Measurements from ENCODE around the gene SIX5. TPM values are rescaled to one million over a fixed set of nuclear protein-coding genes. Genes with fewer than 3 reads are reported as not detected.

SIX5 gene
- total and polyA plus RNA-seq, 2 donors: 10.4 to 51.1 TPM

DNA sequence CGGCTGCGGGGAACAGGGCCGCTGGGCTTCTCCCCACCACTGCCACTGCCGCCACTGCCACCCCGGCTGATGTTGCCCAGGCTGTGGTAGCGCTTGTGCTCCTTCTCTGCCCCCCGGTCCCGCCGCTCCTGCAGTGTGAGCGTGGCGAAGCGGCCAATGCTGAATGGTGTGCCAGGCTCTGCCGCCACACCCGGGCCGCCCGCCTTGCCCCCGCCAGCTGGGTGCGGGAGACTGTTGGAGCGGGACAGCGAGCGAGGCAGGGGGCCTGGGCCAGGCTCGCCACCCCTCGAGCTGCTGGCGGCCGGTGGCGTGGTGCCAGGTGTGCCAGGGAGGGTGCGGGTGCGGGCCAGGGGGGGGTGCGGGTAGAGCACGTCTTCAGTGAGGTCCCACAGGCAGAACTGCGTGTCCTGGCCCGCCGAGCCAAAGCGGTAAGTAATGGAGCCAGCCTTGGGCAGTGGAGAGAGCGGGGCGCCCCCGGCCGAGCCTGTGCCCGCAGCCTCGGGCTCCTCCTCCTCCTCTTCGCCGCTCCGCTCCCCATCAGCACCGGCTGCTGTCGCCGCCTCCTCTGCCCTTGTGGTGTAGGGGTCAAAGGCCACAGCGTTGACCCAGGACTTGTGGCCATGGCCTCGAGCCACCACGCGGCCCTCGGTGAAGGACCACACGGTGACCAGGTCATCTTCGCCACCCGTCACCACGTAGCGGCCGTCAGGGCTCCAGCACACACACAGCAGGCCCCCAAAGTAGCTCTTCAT is 16.9 kb upstream of the SIX5 start:
- no peak overlapping the region for H3K4me3 ChIP-seq (ENCODE audit: low read depth, low read length)
- peaks cover 5% of the 10 kb centered on the region for H3K36me3 ChIP-seq (ENCODE audit: insufficient read depth)
- no peak overlapping the region for H3K27ac ChIP-seq (ENCODE audit: low read depth)
- no peak for DNase-seq (ENCODE audit: extremely low spot score)
- no peaks in the 10 kb centered on the region for H3K4me1 ChIP-seq (ENCODE audit: insufficient read depth)
- 91% methylated on average over 57 of the region's 57 CpGs for WGBS

DNA sequence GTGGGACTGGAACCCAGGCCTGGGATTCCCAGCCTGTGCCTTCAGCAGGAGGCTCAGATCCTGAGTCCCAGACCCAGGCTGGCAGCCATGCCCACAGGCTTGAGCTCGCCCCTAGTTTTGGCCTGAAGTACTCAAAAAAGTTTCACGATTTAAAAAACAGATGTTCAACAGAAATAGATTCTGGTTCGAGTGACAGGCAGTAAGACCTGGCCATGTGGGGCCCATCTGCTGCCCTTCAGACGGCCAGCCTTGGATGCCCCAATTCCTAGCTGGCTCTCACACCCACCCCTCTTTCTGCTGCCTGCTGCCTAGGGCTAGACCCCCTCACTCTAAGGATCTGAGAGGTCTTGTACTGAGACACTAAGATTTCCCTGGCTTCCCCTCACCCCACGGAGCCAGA is 16.0 kb upstream of the SIX5 start:
- Histone ChIP-seq H3K36me3 (ENCODE audit: insufficient read depth) (peaks cover 5% of the 10 kb centered on the region), H3K27ac (ENCODE audit: low read depth) (peak overlapping the region; percentile 55), H3K4me1 (ENCODE audit: insufficient read depth) (peaks cover 4% of the 10 kb centered on the region), H3K4me3 (ENCODE audit: low read depth, low read length) (no peak overlapping the region)
- 70% methylated on average over 5 of the region's 5 CpGs for WGBS
- DNase-seq (ENCODE audit: extremely low spot score): no peak

DNA sequence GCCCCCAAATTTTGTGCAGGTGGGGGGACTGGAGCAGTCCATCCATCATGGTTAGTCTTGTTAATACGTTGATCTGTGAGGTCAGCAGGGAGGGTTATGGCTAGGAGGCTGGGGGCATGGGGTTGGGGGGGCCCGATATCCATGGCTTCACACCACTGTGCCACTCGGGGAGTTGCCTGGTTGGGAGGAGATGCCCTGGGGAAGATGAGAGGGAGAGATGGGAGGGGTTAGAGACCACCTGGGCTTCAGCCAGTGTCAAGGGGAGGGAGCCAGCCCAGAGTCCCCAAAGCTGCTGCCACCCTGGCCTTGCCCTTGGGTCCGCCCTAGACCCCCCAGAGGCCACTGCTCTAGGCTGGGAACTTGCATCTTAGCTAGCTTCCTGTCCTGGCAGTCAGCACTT is 15.0 kb upstream of the SIX5 start:
- WGBS: 71% methylated on average over 4 of the region's 4 CpGs
- no peak overlapping the region for H3K4me3 ChIP-seq (ENCODE audit: low read depth, low read length)

DNA sequence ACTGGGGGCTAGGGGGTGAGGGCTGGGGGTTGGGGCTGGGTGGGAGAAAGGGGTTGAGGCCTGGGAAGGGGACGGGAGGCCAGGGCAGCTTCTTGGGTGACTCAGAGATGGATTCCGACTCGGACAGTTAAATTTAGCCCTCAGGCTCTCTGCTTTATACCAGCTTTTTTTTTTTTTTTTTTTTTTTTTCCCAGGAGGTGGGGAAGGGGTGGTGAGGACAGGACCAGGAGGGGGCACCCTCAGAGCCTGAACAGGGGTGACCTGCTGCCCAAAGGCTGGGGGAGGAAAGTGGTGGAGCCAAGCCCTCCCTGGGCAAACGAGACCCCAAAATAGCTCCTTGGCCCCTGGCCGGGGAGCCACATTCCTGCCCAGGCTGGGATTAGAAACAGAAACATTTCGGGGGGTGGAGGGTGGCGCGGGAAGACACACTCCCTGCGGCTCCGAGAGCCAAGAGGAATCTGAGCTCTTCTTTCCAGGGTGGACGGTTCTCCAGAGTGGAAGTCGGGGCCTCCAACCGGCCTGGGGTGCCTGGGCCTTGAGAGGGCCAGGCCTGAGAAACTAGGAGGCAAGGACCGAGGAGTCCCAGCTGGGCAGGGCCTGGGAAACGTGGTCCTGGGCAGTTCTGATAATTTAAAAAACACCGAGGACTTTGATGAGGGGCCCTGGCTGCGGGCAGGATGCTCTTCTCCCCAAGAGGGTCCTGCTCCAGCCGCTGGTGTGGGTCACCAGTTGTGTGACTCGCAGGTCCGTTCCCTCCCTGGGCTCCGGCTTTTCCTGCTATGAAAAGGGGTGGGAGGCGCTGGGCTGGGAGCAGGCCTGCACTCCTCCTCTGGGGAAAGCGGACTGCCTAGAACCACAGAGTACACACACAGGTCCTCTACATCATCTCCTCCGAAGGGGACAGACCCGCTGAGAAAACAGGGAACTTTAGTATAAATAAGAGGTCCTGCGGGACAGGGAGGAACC is 14.1 kb upstream of the SIX5 start:
- Histone ChIP-seq H3K36me3 (ENCODE audit: insufficient read depth) (peaks cover 5% of the 10 kb centered on the region), H3K27ac (ENCODE audit: low read depth) (peak overlapping the region; percentile 81), H3K4me3 (ENCODE audit: low read depth, low read length) (no peak overlapping the region), H3K4me1 (ENCODE audit: insufficient read depth) (peaks cover 4% of the 10 kb centered on the region)
- 23% methylated on average over 26 of the region's 26 CpGs for WGBS
- no peak for DNase-seq (ENCODE audit: extremely low spot score)

More for the DNA sequence above, 15.0 kb upstream of the SIX5 start:
- H3K36me3 ChIP-seq (ENCODE audit: insufficient read depth): peaks cover 5% of the 10 kb centered on the region
- no peak for DNase-seq (ENCODE audit: extremely low spot score)
- peak overlapping the region; percentile 42 for H3K27ac ChIP-seq (ENCODE audit: low read depth)
- peaks cover 4% of the 10 kb centered on the region for H3K4me1 ChIP-seq (ENCODE audit: insufficient read depth)

DNA sequence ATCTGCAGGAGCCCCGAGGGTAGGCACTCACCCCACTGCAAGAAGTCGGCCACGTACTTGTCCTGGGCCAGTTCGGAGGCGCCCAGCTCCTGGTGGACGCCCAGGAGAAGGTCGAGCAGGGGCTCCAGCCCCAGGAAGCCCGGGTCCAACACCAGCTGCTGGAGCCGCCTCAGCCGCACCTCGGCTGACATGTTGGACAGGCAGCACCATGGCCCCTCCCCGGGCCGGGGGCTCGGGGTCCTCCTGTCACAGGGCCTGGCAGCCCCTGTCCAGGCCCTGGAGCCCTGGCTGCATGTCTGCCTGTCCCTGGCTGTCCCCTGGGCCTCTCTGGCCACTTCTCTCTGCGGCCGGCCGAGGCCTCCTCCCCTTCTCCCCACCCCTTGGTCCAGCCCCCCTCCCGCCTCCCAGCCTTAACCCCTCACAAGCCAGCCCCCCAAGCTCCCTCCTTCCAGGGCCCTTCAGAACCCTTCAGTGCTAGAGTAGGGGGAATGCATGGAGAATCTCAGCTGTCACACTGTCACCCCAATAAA is 13.2 kb upstream of the SIX5 start, which contains the start of gene DMPK:
Gene DMPK, minus strand, starts transcription at position 329 of the 530 bp plus-strand sequence. Its CDS starts 138 bp downstream, at position 191.
- Histone ChIP-seq H3K27ac (ENCODE audit: low read depth) (peak within 1 kb of the TSS; percentile 81), H3K36me3 (ENCODE audit: insufficient read depth) (peaks cover 5% of the 10 kb centered on the region), H3K4me1 (ENCODE audit: insufficient read depth) (peaks cover 4% of the 10 kb centered on the region), H3K4me3 (ENCODE audit: low read depth, low read length) (peak within 1 kb of the TSS; percentile 44)
- 8% methylated on average over 18 of the region's 18 CpGs for WGBS
- no peak for DNase-seq (ENCODE audit: extremely low spot score)

DNA sequence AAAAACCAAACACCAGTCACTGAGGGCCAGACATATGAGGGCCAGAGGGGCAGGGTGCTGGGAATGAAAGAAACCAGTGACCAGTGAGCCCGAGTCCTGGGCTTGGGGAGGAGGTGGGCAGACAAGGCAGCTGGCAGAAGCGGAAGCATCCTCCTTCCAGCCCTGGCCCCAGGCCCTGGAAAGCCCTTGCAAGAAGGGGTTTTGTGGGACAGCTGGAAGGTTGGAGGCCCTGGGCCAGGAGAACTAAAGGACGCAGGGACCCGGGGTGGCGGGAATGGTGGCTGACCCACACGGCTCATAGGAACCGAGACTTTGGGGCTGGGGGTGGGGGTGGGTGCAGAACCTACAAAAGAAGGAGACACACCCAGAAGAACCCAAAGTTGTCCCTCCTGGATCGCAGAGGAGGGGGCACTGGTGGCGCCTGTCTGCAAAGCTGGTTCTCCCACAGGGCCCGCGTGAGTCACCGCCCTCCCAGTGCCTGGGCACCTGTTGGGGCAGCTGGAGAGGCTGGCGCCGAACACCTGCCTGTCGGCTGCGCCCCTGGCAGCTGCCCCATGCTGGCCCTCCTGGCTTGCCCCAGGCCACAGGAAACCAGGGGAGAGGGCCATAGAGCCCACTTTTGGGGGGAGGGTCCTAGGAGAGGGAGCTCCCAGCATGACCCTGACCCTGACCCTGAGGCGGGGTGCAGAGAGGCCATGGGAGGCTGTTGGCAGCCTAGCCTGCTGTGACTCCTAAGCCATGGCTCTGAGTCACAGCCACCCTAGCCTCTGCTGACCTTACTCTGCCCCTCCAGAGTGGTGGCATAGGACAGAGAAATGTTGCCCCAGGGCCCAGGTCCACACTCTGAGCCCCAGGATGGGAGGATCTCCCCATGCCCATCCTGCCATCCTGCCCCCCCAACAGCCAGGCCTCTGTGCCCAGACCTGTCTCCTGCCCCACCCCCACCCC is 12.4 kb upstream of the SIX5 start:
- peak overlapping the region; percentile 44 for H3K4me3 ChIP-seq (ENCODE audit: low read depth, low read length)
- no peak for DNase-seq (ENCODE audit: extremely low spot score)
- H3K4me1 ChIP-seq (ENCODE audit: insufficient read depth): peaks cover 4% of the 10 kb centered on the region
- WGBS: 27% methylated on average over 17 of the region's 17 CpGs
- H3K36me3 ChIP-seq (ENCODE audit: insufficient read depth): peaks cover 5% of the 10 kb centered on the region
- H3K27ac ChIP-seq (ENCODE audit: low read depth): peak overlapping the region; percentile 1

DNA sequence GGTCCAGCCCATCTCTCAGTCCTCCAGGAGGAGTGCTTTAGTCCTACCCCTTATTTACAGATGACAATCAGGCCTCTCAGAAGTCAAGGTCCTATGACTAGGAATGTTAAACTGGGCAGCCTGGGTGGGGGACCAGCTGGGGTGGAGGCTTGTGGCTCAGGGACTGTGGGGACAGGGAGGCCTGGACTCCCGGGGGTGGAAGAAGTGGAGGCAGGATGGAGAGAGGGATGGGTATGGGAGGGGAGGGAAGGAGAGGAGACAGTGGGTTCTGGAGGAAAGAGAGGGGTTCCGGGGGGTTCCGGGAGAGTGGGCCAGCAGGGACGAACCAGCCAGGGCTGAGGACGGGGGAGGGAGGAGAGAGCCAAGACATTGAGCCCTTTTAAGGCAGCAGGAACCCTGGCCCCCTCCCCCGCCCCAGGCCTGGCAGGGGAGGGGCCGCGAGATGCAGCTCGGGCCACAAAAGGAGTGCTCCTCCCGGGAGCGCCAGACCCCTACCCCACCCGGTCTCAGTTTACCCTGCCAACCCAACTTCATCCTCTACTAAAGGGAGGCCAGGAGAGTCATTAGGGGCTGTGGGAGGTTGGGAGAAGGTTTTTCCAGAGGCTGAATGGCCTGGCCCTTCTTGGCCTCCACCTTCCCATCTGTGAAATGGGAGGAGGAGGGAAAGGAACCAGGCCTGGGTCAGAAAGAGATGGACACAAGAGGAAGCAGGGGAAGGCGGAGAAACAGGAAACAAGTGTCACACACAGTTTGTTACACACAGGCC is 11.6 kb upstream of the SIX5 start:
- H3K4me1 ChIP-seq (ENCODE audit: insufficient read depth): peaks cover 4% of the 10 kb centered on the region
- peak overlapping the region; percentile 44 for H3K4me3 ChIP-seq (ENCODE audit: low read depth, low read length)
- 15% methylated on average over 13 of the region's 13 CpGs for WGBS
- no peak overlapping the region for H3K27ac ChIP-seq (ENCODE audit: low read depth)
- DNase-seq (ENCODE audit: extremely low spot score): no peak
- no peaks in the 10 kb centered on the region for H3K36me3 ChIP-seq (ENCODE audit: insufficient read depth)

DNA sequence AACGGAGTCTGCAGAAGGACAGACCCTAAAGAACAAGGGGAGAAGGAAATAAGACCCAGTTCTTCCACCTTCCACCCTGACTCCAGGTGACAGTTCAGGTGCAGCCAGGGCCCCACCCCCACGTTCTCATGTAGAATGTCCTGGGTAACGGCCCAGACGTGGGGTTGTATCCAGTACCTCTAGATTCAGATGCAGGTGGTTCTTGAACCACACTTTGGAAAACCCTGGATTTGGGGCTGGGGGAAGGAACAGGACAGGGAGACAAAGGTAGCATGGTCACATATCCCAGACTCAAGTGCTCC is 11.0 kb upstream of the SIX5 start:
- WGBS: 38% methylated on average over 4 of the region's 4 CpGs
- Histone ChIP-seq H3K36me3 (ENCODE audit: insufficient read depth) (no peaks in the 10 kb centered on the region), H3K4me1 (ENCODE audit: insufficient read depth) (peaks cover 4% of the 10 kb centered on the region), H3K4me3 (ENCODE audit: low read depth, low read length) (peak overlapping the region; percentile 44), H3K27ac (ENCODE audit: low read depth) (no peak overlapping the region)
- DNase-seq (ENCODE audit: extremely low spot score): no peak

DNA sequence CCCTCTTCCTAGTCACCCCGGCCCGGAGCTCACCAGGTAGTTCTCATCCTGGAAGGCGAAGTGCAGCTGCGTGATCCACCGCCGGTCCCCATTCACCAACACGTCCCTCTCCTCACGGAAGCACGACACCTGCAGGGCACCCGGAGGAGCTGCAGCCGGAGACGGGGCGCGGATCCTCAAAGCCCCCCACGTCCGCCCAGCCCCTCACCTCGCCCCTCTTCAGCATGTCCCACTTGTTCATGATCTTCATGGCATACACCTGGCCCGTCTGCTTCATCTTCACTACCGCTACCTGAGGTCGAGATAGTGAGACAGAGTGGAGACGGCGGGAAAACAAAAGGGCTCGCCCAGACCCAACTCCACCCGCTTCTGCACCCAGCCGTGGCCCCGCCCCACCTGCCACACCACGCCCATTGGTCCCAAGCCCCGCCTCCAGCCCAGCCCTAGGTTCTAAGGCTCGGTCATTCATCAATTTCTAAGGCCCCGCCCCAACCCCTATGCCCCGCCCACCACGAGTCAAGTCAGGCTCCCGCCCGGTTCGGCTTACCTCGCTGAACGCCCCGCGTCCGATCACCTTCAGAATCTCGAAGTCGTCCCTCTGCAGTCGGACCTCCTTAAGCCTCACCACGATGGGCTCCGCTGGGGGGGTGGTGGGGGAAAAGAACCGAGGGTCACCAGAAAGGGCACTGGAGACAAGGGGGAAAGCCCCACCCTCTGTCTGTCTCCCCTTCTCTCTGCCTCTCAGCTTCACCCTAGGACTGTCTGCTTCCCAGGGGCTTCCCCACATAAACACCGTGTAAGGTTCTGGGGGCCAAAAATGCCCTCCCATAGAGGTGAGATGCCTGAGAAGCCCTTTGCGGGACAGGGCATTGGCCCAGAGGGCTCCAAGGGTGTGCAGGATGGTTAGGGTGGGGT is 10.4 kb upstream of the SIX5 start:
- no peak for DNase-seq (ENCODE audit: extremely low spot score)
- H3K4me1 ChIP-seq (ENCODE audit: insufficient read depth): peaks cover 4% of the 10 kb centered on the region
- WGBS: 17% methylated on average over 48 of the region's 48 CpGs

DNA sequence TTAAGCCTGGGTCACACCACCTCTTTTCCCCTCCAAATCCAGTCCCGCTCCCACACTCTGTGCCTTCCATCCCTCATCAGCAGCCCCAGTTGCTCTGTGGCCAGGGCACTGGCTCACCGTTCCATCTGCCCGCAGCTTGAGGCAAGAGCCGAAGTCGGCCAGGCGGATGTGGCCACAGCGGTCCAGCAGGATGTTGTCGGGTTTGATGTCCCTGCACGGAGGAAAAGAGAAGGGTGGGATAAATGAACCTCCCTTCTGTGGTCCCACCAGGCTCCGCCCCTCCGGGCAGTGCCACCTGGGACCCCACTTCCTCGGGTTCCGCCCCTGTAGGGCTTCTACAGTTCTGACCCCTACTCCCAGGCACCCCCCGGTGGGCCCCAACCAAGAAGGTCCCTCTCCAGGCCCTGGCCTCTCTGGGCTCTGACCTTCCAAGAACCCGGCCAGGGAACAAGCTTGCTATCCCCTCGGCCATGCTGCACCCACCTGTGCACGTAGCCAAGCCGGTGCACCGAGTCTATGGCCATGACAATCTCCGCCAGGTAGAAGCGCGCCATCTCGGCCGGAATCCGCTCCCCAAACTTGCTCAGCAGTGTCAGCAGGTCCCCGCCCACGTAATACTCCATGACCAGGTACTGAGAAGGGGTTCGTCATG is 9.1 kb upstream of the SIX5 start:
- no peak overlapping the region for H3K27ac ChIP-seq (ENCODE audit: low read depth)
- H3K36me3 ChIP-seq (ENCODE audit: insufficient read depth): no peaks in the 10 kb centered on the region
- DNase-seq (ENCODE audit: extremely low spot score): no peak
- peaks cover 4% of the 10 kb centered on the region for H3K4me1 ChIP-seq (ENCODE audit: insufficient read depth)
- no peak overlapping the region for H3K4me3 ChIP-seq (ENCODE audit: low read depth, low read length)
- 92% methylated on average over 28 of the region's 28 CpGs for WGBS

More for the DNA sequence above, 10.4 kb upstream of the SIX5 start:
- H3K27ac ChIP-seq (ENCODE audit: low read depth): no peak overlapping the region
- no peak overlapping the region for H3K4me3 ChIP-seq (ENCODE audit: low read depth, low read length)
- H3K36me3 ChIP-seq (ENCODE audit: insufficient read depth): no peaks in the 10 kb centered on the region

DNA sequence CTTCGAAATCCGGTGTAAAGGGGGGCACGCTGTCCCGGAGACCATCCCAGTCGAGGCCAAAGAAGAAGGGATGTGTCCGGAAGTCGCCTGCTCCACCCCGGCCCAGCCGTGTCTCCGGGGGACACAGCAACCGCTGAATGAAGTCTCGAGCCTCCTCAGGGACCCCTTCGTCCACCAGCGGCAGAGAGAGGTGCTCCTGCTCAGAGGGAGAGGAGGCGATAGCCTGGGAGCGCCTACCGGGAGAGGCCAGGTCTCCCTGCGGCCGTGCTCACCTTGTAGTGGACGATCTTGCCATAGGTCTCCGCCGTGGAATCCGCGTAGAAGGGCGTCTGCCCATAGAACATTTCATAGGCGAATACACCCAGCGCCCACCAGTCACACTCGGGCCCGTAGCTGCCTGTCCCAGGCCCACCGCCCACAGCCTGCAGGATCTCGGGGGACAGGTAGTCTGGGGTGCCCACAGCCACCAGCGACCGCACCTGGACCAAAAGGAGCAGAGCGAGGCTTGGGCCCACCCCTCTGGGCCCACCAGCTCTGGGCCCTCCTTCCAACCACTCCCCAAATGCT is 8.4 kb upstream of the SIX5 start:
- Histone ChIP-seq H3K36me3 (ENCODE audit: insufficient read depth) (no peaks in the 10 kb centered on the region), H3K4me1 (ENCODE audit: insufficient read depth) (peaks cover 4% of the 10 kb centered on the region), H3K27ac (ENCODE audit: low read depth) (no peak overlapping the region), H3K4me3 (ENCODE audit: low read depth, low read length) (no peak overlapping the region)
- no peak for DNase-seq (ENCODE audit: extremely low spot score)
- 93% methylated on average over 34 of the region's 34 CpGs for WGBS

Measured in urinary bladder (tissue), 4 donors.